Pancreas (tissue), 10 donors: Measurements from ENCODE around the gene OVOL1. TPM values are rescaled to one million over a fixed set of nuclear protein-coding genes. Genes with fewer than 3 reads are reported as not detected.

Experiments
- ATAC-seq, 4 donors: fragments of 200-7000 bp; cut with Tn5 transposase; one replicate each; pipeline versions ENCODE4 v1.8.0 to v1.9.1; 2020; ENCODE audit warnings: mild to moderate bottlenecking in 4 of 4, moderate library complexity in 4 of 4
- DNase-seq, 6 donors: peaks; one replicate each; pipeline ENCODE4 v3.0.0-alpha.2; 2020
- FAIRE-seq: peaks from 2 replicates; lab custom pipeline; 2012; peaks lifted over from hg19 to GRCh38; lab: Jason Lieb, UNC
- H3K27ac ChIP-seq, 4 donors: fragments of 200-600 bp; sonication (generic); 1 replicate in 3 of 4; 2 replicates in 1 of 4; pipeline versions ENCODE4 v1.5.0 to v1.8.0; 2020
- H3K27me3 ChIP-seq, 4 donors: fragments of 200-600 bp; one replicate each; pipeline ENCODE4 v1.8.0; 2021
- H3K36me3 ChIP-seq, 3 donors: fragments of 200-600 bp; sonication (generic) in 1 of 3; one replicate each; pipeline versions ENCODE4 v1.5.0 to v1.8.0; 2020 to 2021
- H3K4me1 ChIP-seq, 3 donors: fragments of 200-600 bp; one replicate each; pipeline ENCODE4 v1.8.0; 2021
- H3K4me3 ChIP-seq, 4 donors: fragments of 200-600 bp; sonication (generic) in 2 of 4; one replicate each; pipeline versions ENCODE4 v1.5.0 to v1.8.0; 2020 to 2021
- H3K9me3 ChIP-seq, 4 donors: fragments of 200-600 bp; one replicate each; pipeline ENCODE4 v1.8.0; 2021
- CTCF ChIP-seq, 4 donors: fragments of 200-600 bp; sonication (generic) in 3 of 4; IDR thresholded peaks; one replicate each; pipeline versions ENCODE4 v1.5.0 to v1.8.0; 2021; ENCODE audit warnings: antibody characterized with exemption in 4 of 4
- WGBS, 2 donors: extraction: QIAGEN DNeasy Blood & Tissue Kit; methylation state at CpG; one replicate each; pipeline ENCODE4 v1.1.7; 2013; 5-methylcytosine and 5-hydroxymethylcytosine counted together
- intact Hi-C, 3 donors: fragments of 100-400 bp; cut with DNase I; formaldehyde crosslinking; loops; one replicate each; pipeline versions ENCODE4 v1.11.1 to v1.14.2; 2022
- polyA plus RNA-seq, 2 donors: library from polyadenylated mRNA; stranded (reverse); fragments of 200-250 nt; gene quantifications; one replicate each; pipeline ENCODE4 v1.2.3, GENCODE V29; 2013
- total RNA-seq, 6 donors: library from RNA; stranded (reverse); fragmentation: NEBNext Ultra II Directional in 4 of 6; extraction: Animal tissue kit (Norgen Biotek cat#: 25700) in 4 of 6; gene quantifications; one replicate each; pipeline versions ENCODE4 v1.2.1 to v1.2.4, GENCODE V29; 2021 to 2023
- donor health status: healthy with polysubstance abuse.
- donor health status: DM: no; HTN: no; CAD: no; lungs with moderate emphysema.
- donor health status: DM: no; HTN: no; CAD: no.
- donor health status: control.
- donor health status: control.
- donor health status: Bipolar disorder and iron deficiency.
- donor health status: DM: yes; HTN: yes; CAD: no.
- donor health status: DM: no; HTN: no; CAD: no.
- donor health status: DM: no; HTN: no; CAD: no.
- donor health status: DM: yes; HTN: yes; CAD: no.

Gene OVOL1
- total and polyA plus RNA-seq, 8 donors, result 1.1 to 5.6 (median 1.9) TPM

DNA sequence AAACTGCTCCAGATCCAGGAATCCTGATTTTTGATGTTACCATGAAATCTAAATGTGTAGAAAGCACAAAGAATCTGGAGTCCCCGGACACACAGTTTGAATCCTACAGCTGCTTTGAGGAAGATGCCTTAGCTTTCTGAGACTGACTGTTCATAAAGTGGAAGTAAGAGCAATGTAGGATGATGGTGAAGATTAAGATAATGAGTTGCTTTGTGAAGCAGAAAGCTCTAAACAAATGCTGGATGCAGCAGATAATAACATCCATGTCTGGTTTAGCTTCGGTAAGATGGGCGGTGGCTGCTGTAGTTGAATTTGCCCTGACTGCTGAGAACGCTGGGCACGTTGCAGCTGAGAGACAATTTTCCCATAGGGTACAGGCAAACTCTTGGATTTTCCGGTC is 20.1 kb downstream of the OVOL1 start:
- Histone ChIP-seq H3K27me3 (no peaks in the 10 kb centered on the region), H3K27ac (no peak overlapping the region), H3K4me3 (no peak overlapping the region), H3K9me3 (no peaks in the 10 kb centered on the region), H3K36me3 (no peaks in the 10 kb centered on the region), H3K4me1 (no peaks in the 10 kb centered on the region)
- DNase-seq (no peak), FAIRE-seq (no peak), ATAC-seq (no peak)
- intact Hi-C loops, result no loop called here
- TF ChIP-seq CTCF (IDR thresholded peaks at IDR 0.05), result no peak
- 52 to 55% methylated on average over 6 of the region's 6 CpGs for WGBS, 2 donors

GRCh38 chr11:65808744-65809341 is 22.0 kb downstream of the OVOL1 start:
- intact Hi-C loops, result no loop called here
- H3K27me3 ChIP-seq, result no peaks in the 10 kb centered on the region
- no peaks in the 10 kb centered on the region for H3K4me1 ChIP-seq
- 50 to 51% methylated on average over 20 of the region's 20 CpGs for WGBS, 2 donors
- no peaks in the 10 kb centered on the region for H3K36me3 ChIP-seq
- ATAC-seq (peak; percentile 33 to 74 (median 55)), FAIRE-seq (no peak), DNase-seq (no peak)
- H3K4me3 ChIP-seq, result no peak overlapping the region
- H3K9me3 ChIP-seq, result no peaks in the 10 kb centered on the region
- H3K27ac ChIP-seq, result no peak overlapping the region
- no peak for TF ChIP-seq CTCF (IDR thresholded peaks at IDR 0.05)

GRCh38 chr11:65809496-65809895 is 22.6 kb downstream of the OVOL1 start:
- FAIRE-seq (no peak), ATAC-seq (no peak), DNase-seq (no peak)
- peaks cover 0 to 6% (median 0%) of the 10 kb centered on the region in 3 donors for H3K4me1 ChIP-seq
- intact Hi-C loops, result no loop called here
- H3K4me3 ChIP-seq, result no peak overlapping the region
- no peaks in the 10 kb centered on the region for H3K36me3 ChIP-seq
- TF ChIP-seq CTCF (IDR thresholded peaks at IDR 0.05), result no peak
- no peaks in the 10 kb centered on the region for H3K27me3 ChIP-seq
- H3K9me3 ChIP-seq, result no peaks in the 10 kb centered on the region
- no peak overlapping the region for H3K27ac ChIP-seq
- WGBS, 2 donors, result 84 to 89% methylated on average over 9 of the region's 9 CpGs

DNA sequence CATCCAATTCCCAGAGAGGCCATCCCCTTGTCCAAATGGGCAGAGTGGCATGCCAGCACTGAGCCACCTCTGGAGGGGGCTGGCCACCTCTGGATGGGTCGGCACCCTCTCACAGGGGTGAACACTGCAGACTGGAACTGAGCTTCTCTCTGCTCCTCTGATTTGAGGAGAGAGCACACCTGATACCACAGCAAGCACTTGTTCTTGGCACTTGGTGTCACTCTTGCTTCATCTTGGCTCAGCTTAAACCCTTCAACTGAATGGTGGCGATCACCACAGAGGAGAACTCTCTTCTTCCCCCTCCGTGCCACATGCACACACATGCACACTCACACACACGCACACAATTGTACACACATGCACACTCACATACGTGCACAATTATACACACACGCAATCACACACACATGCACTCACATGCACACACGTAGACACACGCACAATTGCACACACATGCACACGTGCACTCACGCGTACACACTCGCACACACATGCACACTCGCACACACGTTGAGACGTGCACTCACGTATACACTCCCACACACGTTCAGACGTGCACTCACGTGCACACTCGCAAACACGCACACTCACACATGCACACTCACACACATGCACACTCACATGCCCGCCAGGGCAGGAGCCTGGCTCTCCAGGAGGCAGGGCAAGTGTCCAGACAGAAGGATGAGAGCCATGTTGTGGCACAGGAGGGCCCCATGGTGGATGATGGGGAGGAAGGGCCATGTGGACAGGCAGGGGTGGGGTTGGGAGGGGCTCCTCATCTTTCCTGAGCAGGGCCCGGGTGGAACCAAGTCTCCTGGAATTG is 23.4 kb downstream of the OVOL1 start:
- ATAC-seq (peak in 1 of 4 donors; percentile 6), DNase-seq (no peak), FAIRE-seq (no peak)
- Histone ChIP-seq H3K27ac (no peak overlapping the region), H3K9me3 (no peaks in the 10 kb centered on the region), H3K4me3 (no peak overlapping the region), H3K27me3 (no peaks in the 10 kb centered on the region), H3K36me3 (no peaks in the 10 kb centered on the region), H3K4me1 (peaks cover 0 to 6% (median 0%) of the 10 kb centered on the region in 3 donors)
- WGBS, 2 donors, result 79 to 88% methylated on average over 23 of the region's 23 CpGs
- intact Hi-C loops, result no loop called here
- no peak for TF ChIP-seq CTCF (IDR thresholded peaks at IDR 0.05)
